Erythroblast (primary cell): ENCODE measurements around the gene IRAK2.
"Not testable (repeated sequence)": the region's sequence is repeated elsewhere in the genome, so short reads cannot be mapped to it uniquely, and the experiment has no call there.

Experiments
- DNase-seq, 2 experiments: peaks; one replicate each; lab custom pipeline; 2025; lab: John Stamatoyannopoulos, UW
- GATA1 ChIP-seq: IDR thresholded peaks from 2 replicates; pipeline ENCODE4 v1.6.1; 2011; ENCODE audit warnings: low read depth, mild to moderate bottlenecking, control low read depth, low read length, moderate library complexity
- POLR2A ChIP-seq: IDR thresholded peaks from 2 replicates; pipeline ENCODE4 v1.6.1; 2011; ENCODE audit warnings: mild to moderate bottlenecking, low read length

Gene IRAK2

GRCh38 chr3:10249833-10250232, 85.1 kb downstream of the IRAK2 start:
- no peak for DNase-seq
- TF ChIP-seq GATA1 (no peak), POLR2A (no peak)

GRCh38 chr3:10251006-10251405, 86.3 kb downstream of the IRAK2 start:
- TF ChIP-seq POLR2A (no peak), GATA1 (no peak)
- DNase-seq: no peak

GRCh38 chr3:10253731-10254130, 89.0 kb downstream of the IRAK2 start:
- no peak for DNase-seq
- TF ChIP-seq GATA1: no peak

- no peak for TF ChIP-seq GATA1
- no peak for DNase-seq
These were observed 91.1 kb downstream of the IRAK2 start for GRCh38 chr3:10255835-10256234.

GRCh38 chr3:10259036-10259435, 94.3 kb downstream of the IRAK2 start:
- no peak for TF ChIP-seq POLR2A
- no peak for TF ChIP-seq GATA1
- no peak for DNase-seq

GRCh38 chr3:10259798-10260197, 95.1 kb downstream of the IRAK2 start:
- no peak for DNase-seq
- TF ChIP-seq GATA1 (no peak), POLR2A (no peak)

GRCh38 chr3:10260211-10260701, 95.5 kb downstream of the IRAK2 start:
- TF ChIP-seq GATA1: no peak
- no peak for TF ChIP-seq POLR2A
- DNase-seq: no peak

- no peak for TF ChIP-seq GATA1
- no peak for TF ChIP-seq POLR2A
- DNase-seq: no peak
These were observed 97.3 kb downstream of the IRAK2 start for GRCh38 chr3:10262027-10262426.

GRCh38 chr3:10263646-10264363, 99.1 kb downstream of the IRAK2 start:
- DNase-seq: peak; percentile 42 to 48
- no peak for TF ChIP-seq POLR2A
- TF ChIP-seq GATA1: no peak

- DNase-seq: no peak
- TF ChIP-seq POLR2A (no peak), GATA1 (no peak)
These were observed 101.1 kb downstream of the IRAK2 start for GRCh38 chr3:10265833-10266232.

- DNase-seq: not testable (repeated sequence)
These were observed 102.2 kb downstream of the IRAK2 start for GRCh38 chr3:10266936-10267335.

GRCh38 chr3:10268116-10268515, 103.4 kb downstream of the IRAK2 start:
- no peak for DNase-seq
- no peak for TF ChIP-seq POLR2A
- TF ChIP-seq GATA1: no peak

- TF ChIP-seq POLR2A (no peak), GATA1 (no peak)
- DNase-seq: no peak
These were observed 104.2 kb downstream of the IRAK2 start for GRCh38 chr3:10268930-10269329.

- no peak for DNase-seq
- TF ChIP-seq POLR2A (no peak), GATA1 (no peak)
These were observed 104.7 kb downstream of the IRAK2 start for GRCh38 chr3:10269443-10269842.

- DNase-seq: not testable (repeated sequence)
These were observed 107.8 kb downstream of the IRAK2 start for GRCh38 chr3:10272476-10272875.
